Measurements from ENCODE around the gene RBM20. TPM values are rescaled to one million over a fixed set of nuclear protein-coding genes. Genes with fewer than 3 reads are reported as not detected.

RBM20 gene
- total RNA-seq, 1 donor from 2014 or later: 101 TPM

GRCh38 chr10:110774069-110775019, 130.2 kb downstream of the RBM20 start:
- intact Hi-C loops (cut with micrococcal nuclease): no loop called here

DNA sequence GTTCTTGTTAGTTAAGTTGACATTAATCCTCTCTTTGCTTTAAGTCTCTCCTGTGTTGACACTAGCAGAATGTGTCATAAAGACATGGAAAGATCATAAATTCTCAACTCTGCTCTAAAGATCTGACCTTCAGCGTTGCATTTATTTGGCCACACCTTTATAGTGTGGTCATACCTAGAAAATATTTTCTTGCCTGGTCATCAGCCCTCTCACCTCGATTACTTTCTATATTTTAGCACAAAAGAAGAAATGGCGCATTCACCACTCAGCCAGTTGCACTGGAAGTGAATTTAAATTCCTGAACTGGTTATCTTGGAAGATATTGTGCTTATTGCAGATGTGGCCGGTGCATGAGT, 130.9 kb downstream of the RBM20 start:
- Histone ChIP-seq H3K36me3 (no peaks in the 10 kb centered on the region), H3K9me3 (replicated peaks) (no peaks in the 10 kb centered on the region), H3K27ac (replicated peaks) (peak overlapping the region; percentile 85), H3K4me1 (peaks cover 92% of the 10 kb centered on the region), H3K4me3 (no peak overlapping the region), H3K27me3 (ENCODE audit: low read depth) (no peaks in the 10 kb centered on the region)
- TF ChIP-seq, protein P1, sequence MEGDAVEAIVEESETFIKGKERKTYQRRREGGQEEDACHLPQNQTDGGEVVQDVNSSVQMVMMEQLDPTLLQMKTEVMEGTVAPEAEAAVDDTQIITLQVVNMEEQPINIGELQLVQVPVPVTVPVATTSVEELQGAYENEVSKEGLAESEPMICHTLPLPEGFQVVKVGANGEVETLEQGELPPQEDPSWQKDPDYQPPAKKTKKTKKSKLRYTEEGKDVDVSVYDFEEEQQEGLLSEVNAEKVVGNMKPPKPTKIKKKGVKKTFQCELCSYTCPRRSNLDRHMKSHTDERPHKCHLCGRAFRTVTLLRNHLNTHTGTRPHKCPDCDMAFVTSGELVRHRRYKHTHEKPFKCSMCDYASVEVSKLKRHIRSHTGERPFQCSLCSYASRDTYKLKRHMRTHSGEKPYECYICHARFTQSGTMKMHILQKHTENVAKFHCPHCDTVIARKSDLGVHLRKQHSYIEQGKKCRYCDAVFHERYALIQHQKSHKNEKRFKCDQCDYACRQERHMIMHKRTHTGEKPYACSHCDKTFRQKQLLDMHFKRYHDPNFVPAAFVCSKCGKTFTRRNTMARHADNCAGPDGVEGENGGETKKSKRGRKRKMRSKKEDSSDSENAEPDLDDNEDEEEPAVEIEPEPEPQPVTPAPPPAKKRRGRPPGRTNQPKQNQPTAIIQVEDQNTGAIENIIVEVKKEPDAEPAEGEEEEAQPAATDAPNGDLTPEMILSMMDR (IDR thresholded peaks at IDR 0.05; ENCODE audit: borderline replicate concordance): no peak
- intact Hi-C loops (cut with micrococcal nuclease): no loop called here
- DNase-seq: no peak

More at GRCh38 chr10:110774069-110775019, 130.2 kb downstream of the RBM20 start:
- TF ChIP-seq, protein P1 (IDR thresholded peaks at IDR 0.05; ENCODE audit: borderline replicate concordance): no peak
- Histone ChIP-seq H3K9me3 (replicated peaks) (no peaks in the 10 kb centered on the region), H3K27ac (replicated peaks) (peak overlapping the region; percentile 85), H3K4me1 (peaks cover 92% of the 10 kb centered on the region), H3K27me3 (ENCODE audit: low read depth) (no peaks in the 10 kb centered on the region), H3K36me3 (no peaks in the 10 kb centered on the region), H3K4me3 (no peak overlapping the region)
- DNase-seq: no peak

GRCh38 chr10:110775406-110775805, 131.3 kb downstream of the RBM20 start:
- Histone ChIP-seq H3K27me3 (ENCODE audit: low read depth) (no peaks in the 10 kb centered on the region), H3K36me3 (no peaks in the 10 kb centered on the region), H3K4me3 (no peak overlapping the region), H3K27ac (replicated peaks) (peak overlapping the region; percentile 85), H3K4me1 (peaks cover 93% of the 10 kb centered on the region), H3K9me3 (replicated peaks) (no peaks in the 10 kb centered on the region)
- DNase-seq: no peak
- intact Hi-C loops (cut with micrococcal nuclease): no loop called here
- TF ChIP-seq, protein P1 (IDR thresholded peaks at IDR 0.05; ENCODE audit: borderline replicate concordance): no peak

DNA sequence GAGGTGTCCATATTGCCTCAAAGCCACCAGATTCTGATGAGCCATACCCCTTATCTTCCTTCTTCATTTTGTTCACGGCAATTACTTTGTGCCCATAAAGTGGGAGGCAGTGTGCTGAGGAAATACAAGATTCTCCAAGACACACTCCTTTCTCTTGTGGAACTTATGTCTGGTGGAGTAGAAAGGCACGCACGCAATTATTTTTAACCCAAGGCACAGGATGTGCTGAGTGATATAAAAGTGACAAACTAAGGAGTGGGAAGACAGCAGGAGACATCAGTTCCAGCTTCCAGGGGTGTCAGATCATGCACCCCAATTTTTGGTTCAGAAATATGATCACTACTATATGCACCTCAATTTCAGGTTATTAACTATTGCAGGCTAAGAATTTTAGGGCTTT, 132.9 kb downstream of the RBM20 start:
- Histone ChIP-seq H3K27ac (replicated peaks) (peak overlapping the region; percentile 85), H3K9me3 (replicated peaks) (no peaks in the 10 kb centered on the region), H3K4me1 (peaks cover 97% of the 10 kb centered on the region), H3K36me3 (no peaks in the 10 kb centered on the region), H3K27me3 (ENCODE audit: low read depth) (no peaks in the 10 kb centered on the region), H3K4me3 (no peak overlapping the region)
- TF ChIP-seq, protein P1 (IDR thresholded peaks at IDR 0.05; ENCODE audit: borderline replicate concordance): no peak
- no peak for DNase-seq
- intact Hi-C loops (cut with micrococcal nuclease): no loop called here

GRCh38 chr10:110777661-110778060, 133.5 kb downstream of the RBM20 start:
- intact Hi-C loops (cut with micrococcal nuclease): no loop called here
- no peak for DNase-seq
- no peaks in the 10 kb centered on the region for H3K36me3 ChIP-seq
- H3K27me3 ChIP-seq (ENCODE audit: low read depth): no peaks in the 10 kb centered on the region
- H3K27ac ChIP-seq (replicated peaks): peak overlapping the region; percentile 85
- H3K4me1 ChIP-seq: peaks cover 97% of the 10 kb centered on the region
- TF ChIP-seq, protein P1 (IDR thresholded peaks at IDR 0.05; ENCODE audit: borderline replicate concordance): no peak
- no peaks in the 10 kb centered on the region for H3K9me3 ChIP-seq (replicated peaks)
- H3K4me3 ChIP-seq: no peak overlapping the region

Data from left ventricle myocardium inferior (tissue), 1 donor.